Fibroblast of upper back skin (primary cell): ENCODE measurements around the gene CCDC177.

Experiments used
- DNase-seq: peaks from one replicate; pipeline ENCODE4 v3.0.0-alpha.2; 2013

Gene CCDC177

GRCh38 chr14:69574263-69574953, at the start of gene CCDC177:
Gene CCDC177, minus strand, starts transcription at chr14:69574871. Its CDS starts 1,249 bp downstream, at chr14:69573622.
- DNase-seq: peak; percentile 35

GRCh38 chr14:69624136-69624535, 49.5 kb upstream of the CCDC177 start:
- no peak for DNase-seq

GRCh38 chr14:69620981-69621380, 46.3 kb upstream of the CCDC177 start:
- DNase-seq: no peak

GRCh38 chr14:69620211-69620611, 45.5 kb upstream of the CCDC177 start:
- no peak for DNase-seq

GRCh38 chr14:69619012-69619411, 44.3 kb upstream of the CCDC177 start:
- DNase-seq: peak; percentile 57

- no peak for DNase-seq
These were observed 43.1 kb upstream of the CCDC177 start for GRCh38 chr14:69617796-69618195.

- DNase-seq: no peak
These were observed 41.7 kb upstream of the CCDC177 start for GRCh38 chr14:69616408-69616773.

GRCh38 chr14:69615496-69616407, 41.1 kb upstream of the CCDC177 start:
- DNase-seq: peak; percentile 89

- DNase-seq: no peak
These were observed 40.4 kb upstream of the CCDC177 start for GRCh38 chr14:69615121-69615495.

GRCh38 chr14:69614592-69614991, 39.9 kb upstream of the CCDC177 start:
- no peak for DNase-seq

- DNase-seq: no peak
These were observed 38.8 kb upstream of the CCDC177 start for GRCh38 chr14:69613312-69614073.

- no peak for DNase-seq
These were observed 38.1 kb upstream of the CCDC177 start for GRCh38 chr14:69612783-69613130.

GRCh38 chr14:69612014-69612782, 37.5 kb upstream of the CCDC177 start:
- DNase-seq: no peak

- DNase-seq: peak; percentile 89
These were observed 36.7 kb upstream of the CCDC177 start, which contains the start of gene SUSD6 for GRCh38 chr14:69611172-69612013. Gene SUSD6, plus strand, starts transcription at chr14:69611596. Its CDS starts 46,997 bp downstream, at chr14:69658593.

GRCh38 chr14:69610874-69611171, 36.2 kb upstream of the CCDC177 start:
- DNase-seq: no peak

GRCh38 chr14:69610020-69610873, 35.6 kb upstream of the CCDC177 start:
- DNase-seq: no peak

- DNase-seq: no peak
These were observed 31.9 kb upstream of the CCDC177 start for GRCh38 chr14:69606258-69607184.

- DNase-seq: no peak
These were observed 31.1 kb upstream of the CCDC177 start for GRCh38 chr14:69605738-69606137.

- no peak for DNase-seq
These were observed 25.7 kb upstream of the CCDC177 start for GRCh38 chr14:69600304-69600891.
